ENCODE results near the gene EAF1.

The EAF1 gene

GRCh38 chr3:15404767-15405166, 22.6 kb upstream of the EAF1 start:
- TF ChIP-seq FOXP2 (optimal IDR thresholded peaks at IDR 0.05; ENCODE audit: borderline replicate concordance, extremely low read depth, extremely low read length, insufficient read depth), result no peak
- TF ChIP-seq TAF1 (IDR thresholded peaks at IDR 0.05; ENCODE audit: borderline replicate concordance, insufficient read depth, low read length), result no peak
- no peak for TF ChIP-seq POLR2AphosphoS5 (IDR thresholded peaks at IDR 0.05; ENCODE audit: low read depth, low read length)
- TF ChIP-seq REST (IDR thresholded peaks at IDR 0.05; ENCODE audit: insufficient read depth in 1 of 2, low read depth in 2 of 2, low read length in 2 of 2), result no peak
- no peak for TF ChIP-seq SIN3A (IDR thresholded peaks at IDR 0.05; ENCODE audit: borderline replicate concordance, insufficient read depth, low read length)

DNA sequence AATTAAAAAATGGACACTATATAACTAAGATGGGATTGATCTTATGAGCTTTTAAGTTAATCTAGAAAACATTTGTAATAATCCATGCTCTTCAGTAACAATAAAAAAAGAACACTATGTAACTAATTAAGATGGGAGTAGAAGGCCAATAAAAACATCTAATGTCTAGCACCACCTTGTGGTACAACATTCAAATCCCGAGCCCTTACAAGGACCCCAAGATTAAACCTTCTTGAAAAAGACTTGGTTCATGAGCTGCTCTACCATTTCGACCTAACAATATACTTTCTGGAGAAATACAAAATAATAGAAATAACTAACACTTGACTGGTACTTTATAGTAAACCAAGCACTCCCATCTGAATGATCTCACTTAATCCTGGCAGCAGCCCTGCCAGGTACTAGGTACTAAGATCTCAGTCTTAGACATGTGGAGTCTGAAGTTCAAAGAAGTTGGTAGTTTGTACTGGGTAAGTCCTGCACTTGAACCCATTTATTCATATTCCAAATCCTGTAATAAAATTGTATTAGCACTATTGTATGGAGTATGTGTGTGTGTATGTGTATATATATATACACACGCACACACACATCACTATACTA, 21.8 kb upstream of the EAF1 start:
- no peak for TF ChIP-seq TAF1 (IDR thresholded peaks at IDR 0.05; ENCODE audit: borderline replicate concordance, insufficient read depth, low read length)
- TF ChIP-seq FOXP2 (optimal IDR thresholded peaks at IDR 0.05; ENCODE audit: borderline replicate concordance, extremely low read depth, extremely low read length, insufficient read depth), result no peak
- TF ChIP-seq REST (IDR thresholded peaks at IDR 0.05; ENCODE audit: insufficient read depth in 1 of 2, low read depth in 2 of 2, low read length in 2 of 2), result no peak
- no peak for TF ChIP-seq POLR2AphosphoS5 (IDR thresholded peaks at IDR 0.05; ENCODE audit: low read depth, low read length)
- no peak for TF ChIP-seq SIN3A (IDR thresholded peaks at IDR 0.05; ENCODE audit: borderline replicate concordance, insufficient read depth, low read length)

DNA sequence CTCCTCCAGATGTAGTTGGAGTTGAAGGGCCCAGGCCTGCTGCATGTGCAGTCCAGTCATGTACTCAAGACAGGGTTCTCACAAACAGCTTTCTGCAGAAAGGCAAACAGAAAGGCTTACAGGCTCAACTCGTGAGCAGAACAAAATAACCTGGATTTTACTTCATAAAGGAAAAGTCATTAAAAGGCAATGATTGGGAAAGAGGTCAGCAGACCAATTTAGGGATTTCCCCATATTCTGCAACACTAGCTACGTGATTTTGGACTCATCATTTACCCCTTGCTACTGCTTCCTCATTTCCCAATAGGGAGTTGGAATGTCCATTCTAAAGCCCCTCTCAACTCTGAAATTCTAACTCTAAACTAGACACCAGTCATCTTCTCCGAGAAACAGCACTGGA, 18.2 kb upstream of the EAF1 start:
- TF ChIP-seq TAF1 (IDR thresholded peaks at IDR 0.05; ENCODE audit: borderline replicate concordance, insufficient read depth, low read length) (no peak), SIN3A (IDR thresholded peaks at IDR 0.05; ENCODE audit: borderline replicate concordance, insufficient read depth, low read length) (no peak)

GRCh38 chr3:15409774-15410173, 17.6 kb upstream of the EAF1 start:
- TF ChIP-seq FOXP2 (optimal IDR thresholded peaks at IDR 0.05; ENCODE audit: borderline replicate concordance, extremely low read depth, extremely low read length, insufficient read depth), result no peak
- no peak for TF ChIP-seq REST (IDR thresholded peaks at IDR 0.05; ENCODE audit: insufficient read depth in 1 of 2, low read depth in 2 of 2, low read length in 2 of 2)
- TF ChIP-seq POLR2AphosphoS5 (IDR thresholded peaks at IDR 0.05; ENCODE audit: low read depth, low read length), result no peak
- TF ChIP-seq SIN3A (IDR thresholded peaks at IDR 0.05; ENCODE audit: borderline replicate concordance, insufficient read depth, low read length), result no peak
- no peak for TF ChIP-seq TAF1 (IDR thresholded peaks at IDR 0.05; ENCODE audit: borderline replicate concordance, insufficient read depth, low read length)

DNA sequence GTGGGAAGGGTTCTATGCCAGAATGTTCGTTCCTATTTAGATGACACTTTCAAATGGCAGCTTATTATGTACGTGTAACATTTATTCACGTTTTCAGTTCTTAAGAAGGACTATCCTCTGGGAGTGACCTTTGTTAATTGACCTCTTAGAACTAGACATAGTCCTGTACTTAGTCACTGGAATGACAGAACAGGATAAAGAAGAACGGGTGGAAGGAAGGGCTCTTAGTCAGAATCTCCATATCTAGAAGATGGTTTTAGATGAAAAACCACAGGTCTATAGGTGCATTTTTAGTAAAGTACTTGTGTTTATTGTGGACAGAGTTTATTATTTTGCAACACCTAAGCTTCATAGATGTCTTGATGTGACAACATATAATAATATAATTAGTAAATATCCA, 6.5 kb upstream of the EAF1 start:
- TF ChIP-seq TAF1 (IDR thresholded peaks at IDR 0.05; ENCODE audit: borderline replicate concordance, insufficient read depth, low read length) (no peak), REST (IDR thresholded peaks at IDR 0.05; ENCODE audit: insufficient read depth in 1 of 2, low read depth in 2 of 2, low read length in 2 of 2) (no peak), POLR2AphosphoS5 (IDR thresholded peaks at IDR 0.05; ENCODE audit: low read depth, low read length) (no peak), FOXP2 (optimal IDR thresholded peaks at IDR 0.05; ENCODE audit: borderline replicate concordance, extremely low read depth, extremely low read length, insufficient read depth) (no peak), SIN3A (IDR thresholded peaks at IDR 0.05; ENCODE audit: borderline replicate concordance, insufficient read depth, low read length) (no peak)
